GM18519 (cell line): ENCODE data around the gene TMEM131L.
"Not testable (repeated sequence)": the region's sequence is repeated elsewhere in the genome, so short reads cannot be mapped to it uniquely, and the experiment has no call there.

Experiments
- ATAC-seq: cut with Tn5 transposase; IDR thresholded peaks from one replicate; pipeline ENCODE4 v1.9.1; 2021; ENCODE audit warnings: mild to moderate bottlenecking, moderate library complexity; ENCODE audit not compliant: unreplicated experiment, low FRiP score

TMEM131L gene

GRCh38 chr4:153602758-153603157, 136.6 kb downstream of the TMEM131L start:
- no peak for ATAC-seq

- no peak for ATAC-seq
Observed at GRCh38 chr4:153603258-153603657, 137.1 kb downstream of the TMEM131L start.

- ATAC-seq = no peak
Observed at GRCh38 chr4:153603835-153604234, 137.7 kb downstream of the TMEM131L start.

- ATAC-seq = not testable (repeated sequence)
Observed at GRCh38 chr4:153609070-153609469, 142.9 kb downstream of the TMEM131L start.

GRCh38 chr4:153610623-153611376, 144.6 kb downstream of the TMEM131L start:
- no peak for ATAC-seq

GRCh38 chr4:153611679-153612078, 145.5 kb downstream of the TMEM131L start:
- ATAC-seq = no peak

- no peak for ATAC-seq
Observed at GRCh38 chr4:153612878-153613277, 146.7 kb downstream of the TMEM131L start.

GRCh38 chr4:153616006-153616555, 149.9 kb downstream of the TMEM131L start:
- ATAC-seq = no peak

GRCh38 chr4:153618833-153619232, 152.7 kb downstream of the TMEM131L start:
- ATAC-seq = no peak

- no peak for ATAC-seq
Observed at GRCh38 chr4:153619811-153620210, 153.7 kb downstream of the TMEM131L start.

GRCh38 chr4:153620352-153620751, 154.2 kb downstream of the TMEM131L start:
- no peak for ATAC-seq

GRCh38 chr4:153622093-153622492, 155.9 kb downstream of the TMEM131L start:
- ATAC-seq = no peak

GRCh38 chr4:153622778-153623240, 156.6 kb downstream of the TMEM131L start:
- no peak for ATAC-seq

GRCh38 chr4:153623491-153623890, 157.3 kb downstream of the TMEM131L start:
- ATAC-seq = no peak

GRCh38 chr4:153628796-153629315, 162.7 kb downstream of the TMEM131L start:
- no peak for ATAC-seq

GRCh38 chr4:153629776-153630175, 163.6 kb downstream of the TMEM131L start:
- no peak for ATAC-seq

- no peak for ATAC-seq
Observed at GRCh38 chr4:153634738-153635353, 168.7 kb downstream of the TMEM131L start.

- ATAC-seq = no peak
Observed at GRCh38 chr4:153635846-153636245, 169.7 kb downstream of the TMEM131L start.

GRCh38 chr4:153637201-153637600, 171.0 kb downstream of the TMEM131L start:
- no peak for ATAC-seq

GRCh38 chr4:153638011-153638410, 171.9 kb downstream of the TMEM131L start:
- no peak for ATAC-seq

GRCh38 chr4:153638999-153639398, 172.8 kb downstream of the TMEM131L start:
- no peak for ATAC-seq
